ENCODE results near the gene AUTS2. TPM values are rescaled to one million over a fixed set of nuclear protein-coding genes. Genes with fewer than 3 reads are reported as not detected.

AUTS2 gene
- total and polyA plus RNA-seq, 2 experiments from 2014 or later, result 32.0 to 91.0 TPM

- ATAC-seq (no peak), DNase-seq (ENCODE audit: low spot score) (no peak)
- peaks cover 30% of the 10 kb centered on the region for H3K4me1 ChIP-seq (ENCODE audit: insufficient read depth)
- H3K27ac Mint-ChIP-seq, result peak overlapping the region; percentile 79; the same call in 1 of the 2 replicates
- peaks cover 37% of the 10 kb centered on the region for H3K4me1 Mint-ChIP-seq
- H3F3A ChIP-seq (replicated peaks; ENCODE audit: low read depth), result peaks cover 9% of the 10 kb centered on the region; the same call in 1 of the 2 replicates
- H3K79me2 ChIP-seq (replicated peaks; ENCODE audit: insufficient read depth), result peaks cover 4% of the 10 kb centered on the region; the same call in 1 of the 2 replicates
- peaks cover 43% of the 10 kb centered on the region for H3K36me3 ChIP-seq (ENCODE audit: insufficient read depth)
- no peak overlapping the region for H2AFZ ChIP-seq
- no peak overlapping the region for H3K4me3 Mint-ChIP-seq
- no peak overlapping the region for H3K4me3 ChIP-seq
- peaks cover 92% of the 10 kb centered on the region for H3K36me3 Mint-ChIP-seq (ENCODE audit: low read depth)
- H3K27me3 ChIP-seq (ENCODE audit: insufficient read depth), result no peaks in the 10 kb centered on the region
- peaks cover 8% of the 10 kb centered on the region for H3K27me3 Mint-ChIP-seq (ENCODE audit: insufficient read depth, low read depth, poor library complexity)
- H4K20me1 ChIP-seq (replicated peaks; ENCODE audit: insufficient read depth), result peaks cover 15% of the 10 kb centered on the region
- no peak overlapping the region for H3K27ac ChIP-seq (ENCODE audit: low read depth)
- 0 out of 3 replicates have a peak, but pooled peaks cover 3% of the 10 kb centered on the region for H3K9me3 Mint-ChIP-seq
- no peak overlapping the region for H3K4me2 ChIP-seq
- no peak for TF ChIP-seq EZH2phosphoT487 (IDR thresholded peaks at IDR 0.05; ENCODE audit: unreplicated experiment)
- no peak for TF ChIP-seq EZH2 (IDR thresholded peaks at IDR 0.05; ENCODE audit: low read depth, unreplicated experiment)
- TF ChIP-seq, protein P1, sequence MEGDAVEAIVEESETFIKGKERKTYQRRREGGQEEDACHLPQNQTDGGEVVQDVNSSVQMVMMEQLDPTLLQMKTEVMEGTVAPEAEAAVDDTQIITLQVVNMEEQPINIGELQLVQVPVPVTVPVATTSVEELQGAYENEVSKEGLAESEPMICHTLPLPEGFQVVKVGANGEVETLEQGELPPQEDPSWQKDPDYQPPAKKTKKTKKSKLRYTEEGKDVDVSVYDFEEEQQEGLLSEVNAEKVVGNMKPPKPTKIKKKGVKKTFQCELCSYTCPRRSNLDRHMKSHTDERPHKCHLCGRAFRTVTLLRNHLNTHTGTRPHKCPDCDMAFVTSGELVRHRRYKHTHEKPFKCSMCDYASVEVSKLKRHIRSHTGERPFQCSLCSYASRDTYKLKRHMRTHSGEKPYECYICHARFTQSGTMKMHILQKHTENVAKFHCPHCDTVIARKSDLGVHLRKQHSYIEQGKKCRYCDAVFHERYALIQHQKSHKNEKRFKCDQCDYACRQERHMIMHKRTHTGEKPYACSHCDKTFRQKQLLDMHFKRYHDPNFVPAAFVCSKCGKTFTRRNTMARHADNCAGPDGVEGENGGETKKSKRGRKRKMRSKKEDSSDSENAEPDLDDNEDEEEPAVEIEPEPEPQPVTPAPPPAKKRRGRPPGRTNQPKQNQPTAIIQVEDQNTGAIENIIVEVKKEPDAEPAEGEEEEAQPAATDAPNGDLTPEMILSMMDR (conservative IDR thresholded peaks at IDR 0.05; ENCODE audit: low read depth in 2 of 2), result no peak
- no peak for TF ChIP-seq POLR2AphosphoS5 (IDR thresholded peaks at IDR 0.05; ENCODE audit: low read depth)
- TF ChIP-seq, protein P2, sequence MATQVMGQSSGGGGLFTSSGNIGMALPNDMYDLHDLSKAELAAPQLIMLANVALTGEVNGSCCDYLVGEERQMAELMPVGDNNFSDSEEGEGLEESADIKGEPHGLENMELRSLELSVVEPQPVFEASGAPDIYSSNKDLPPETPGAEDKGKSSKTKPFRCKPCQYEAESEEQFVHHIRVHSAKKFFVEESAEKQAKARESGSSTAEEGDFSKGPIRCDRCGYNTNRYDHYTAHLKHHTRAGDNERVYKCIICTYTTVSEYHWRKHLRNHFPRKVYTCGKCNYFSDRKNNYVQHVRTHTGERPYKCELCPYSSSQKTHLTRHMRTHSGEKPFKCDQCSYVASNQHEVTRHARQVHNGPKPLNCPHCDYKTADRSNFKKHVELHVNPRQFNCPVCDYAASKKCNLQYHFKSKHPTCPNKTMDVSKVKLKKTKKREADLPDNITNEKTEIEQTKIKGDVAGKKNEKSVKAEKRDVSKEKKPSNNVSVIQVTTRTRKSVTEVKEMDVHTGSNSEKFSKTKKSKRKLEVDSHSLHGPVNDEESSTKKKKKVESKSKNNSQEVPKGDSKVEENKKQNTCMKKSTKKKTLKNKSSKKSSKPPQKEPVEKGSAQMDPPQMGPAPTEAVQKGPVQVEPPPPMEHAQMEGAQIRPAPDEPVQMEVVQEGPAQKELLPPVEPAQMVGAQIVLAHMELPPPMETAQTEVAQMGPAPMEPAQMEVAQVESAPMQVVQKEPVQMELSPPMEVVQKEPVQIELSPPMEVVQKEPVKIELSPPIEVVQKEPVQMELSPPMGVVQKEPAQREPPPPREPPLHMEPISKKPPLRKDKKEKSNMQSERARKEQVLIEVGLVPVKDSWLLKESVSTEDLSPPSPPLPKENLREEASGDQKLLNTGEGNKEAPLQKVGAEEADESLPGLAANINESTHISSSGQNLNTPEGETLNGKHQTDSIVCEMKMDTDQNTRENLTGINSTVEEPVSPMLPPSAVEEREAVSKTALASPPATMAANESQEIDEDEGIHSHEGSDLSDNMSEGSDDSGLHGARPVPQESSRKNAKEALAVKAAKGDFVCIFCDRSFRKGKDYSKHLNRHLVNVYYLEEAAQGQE (IDR thresholded peaks at IDR 0.05; ENCODE audit: unreplicated experiment), result no peak
- TF ChIP-seq, protein P3, sequence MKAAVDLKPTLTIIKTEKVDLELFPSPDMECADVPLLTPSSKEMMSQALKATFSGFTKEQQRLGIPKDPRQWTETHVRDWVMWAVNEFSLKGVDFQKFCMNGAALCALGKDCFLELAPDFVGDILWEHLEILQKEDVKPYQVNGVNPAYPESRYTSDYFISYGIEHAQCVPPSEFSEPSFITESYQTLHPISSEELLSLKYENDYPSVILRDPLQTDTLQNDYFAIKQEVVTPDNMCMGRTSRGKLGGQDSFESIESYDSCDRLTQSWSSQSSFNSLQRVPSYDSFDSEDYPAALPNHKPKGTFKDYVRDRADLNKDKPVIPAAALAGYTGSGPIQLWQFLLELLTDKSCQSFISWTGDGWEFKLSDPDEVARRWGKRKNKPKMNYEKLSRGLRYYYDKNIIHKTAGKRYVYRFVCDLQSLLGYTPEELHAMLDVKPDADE (IDR thresholded peaks at IDR 0.05), result no peak
- no peak for TF ChIP-seq CREB1 (CRISPR knock-in tag; IDR thresholded peaks at IDR 0.05; ENCODE audit: low read depth)
- no peak for TF ChIP-seq STAT1 (IDR thresholded peaks at IDR 0.05; ENCODE audit: unreplicated experiment)
- no peak for TF ChIP-seq ZNF331 (CRISPR knock-in tag; IDR thresholded peaks at IDR 0.05; ENCODE audit: low read depth)
- TF ChIP-seq NANOG (IDR thresholded peaks at IDR 0.05; ENCODE audit: borderline replicate concordance), result no peak
- TF ChIP-seq JUNB (IDR thresholded peaks at IDR 0.05; ENCODE audit: unreplicated experiment), result no peak
- no peak for TF ChIP-seq ZNF114 (CRISPR knock-in tag; IDR thresholded peaks at IDR 0.05)
- TF ChIP-seq ZNF462 (CRISPR knock-in tag; IDR thresholded peaks at IDR 0.05), result no peak
- H3K9me2 ChIP-seq (ENCODE audit: insufficient read depth), result no peaks in the 10 kb centered on the region
Observed at GRCh38 chr7:70777251-70777650, 1179.0 kb downstream of the AUTS2 start.

All from GM23338 (cell line).